ENCODE data around the gene BSPRY.
"Not testable (repeated sequence)": the region's sequence is repeated elsewhere in the genome, so short reads cannot be mapped to it uniquely, and the experiment has no call there.

BSPRY gene

GRCh38 chr9:113395000-113395861 is 45.9 kb downstream of the BSPRY start:
- no peak for DNase-seq (ENCODE audit: low read depth in 2 of 2)

- DNase-seq (ENCODE audit: low read depth in 2 of 2): no peak
Observed at GRCh38 chr9:113397203-113397631, 47.9 kb downstream of the BSPRY start.

GRCh38 chr9:113398796-113399195 is 49.5 kb downstream of the BSPRY start:
- DNase-seq (ENCODE audit: low read depth in 2 of 2): no peak

GRCh38 chr9:113399646-113400200 is 50.4 kb downstream of the BSPRY start:
- no peak for DNase-seq (ENCODE audit: low read depth in 2 of 2)

- DNase-seq (ENCODE audit: low read depth in 2 of 2): peak; percentile 98
Observed at GRCh38 chr9:113401027-113401792, 51.9 kb downstream of the BSPRY start, which contains the start of gene ALAD. Gene ALAD, minus strand, starts transcription at chr9:113401284. Its CDS starts 7,725 bp downstream, at chr9:113393559.

GRCh38 chr9:113403646-113404045 is 54.3 kb downstream of the BSPRY start:
- no peak for DNase-seq (ENCODE audit: low read depth in 2 of 2)

GRCh38 chr9:113406353-113406752 is 57.0 kb downstream of the BSPRY start:
- not testable (repeated sequence) for DNase-seq (ENCODE audit: low read depth in 2 of 2)

- peak in 1 of 2 donors; percentile 11 for DNase-seq (ENCODE audit: low read depth in 2 of 2)
Observed at GRCh38 chr9:113406873-113407511, 57.7 kb downstream of the BSPRY start.

- DNase-seq (ENCODE audit: low read depth in 2 of 2): no peak
Observed at GRCh38 chr9:113409481-113409880, 60.1 kb downstream of the BSPRY start.

GRCh38 chr9:113409883-113410206 is 60.5 kb downstream of the BSPRY start:
- DNase-seq (ENCODE audit: low read depth in 2 of 2): no peak

GRCh38 chr9:113410207-113410864 is 61.0 kb downstream of the BSPRY start, which contains the start of the genes C9orf43 and POLE3:
Gene C9orf43, plus strand, starts transcription at chr9:113410747. Its CDS starts 2,747 bp downstream, at chr9:113413494.
Gene POLE3, minus strand, starts transcription at chr9:113410675. Its CDS starts 382 bp downstream, at chr9:113410293.
- peak; percentile 87 to 91 for DNase-seq (ENCODE audit: low read depth in 2 of 2)

GRCh38 chr9:113416149-113416721 is 66.9 kb downstream of the BSPRY start:
- no peak for DNase-seq (ENCODE audit: low read depth in 2 of 2)

- DNase-seq (ENCODE audit: low read depth in 2 of 2): no peak
Observed at GRCh38 chr9:113417370-113417769, 68.0 kb downstream of the BSPRY start.

Data from activated CD8-positive, alpha-beta memory T cell treated with anti-CD3 and anti-CD28 coated beads for 4 hours (primary cell).